ENCODE data around the gene LMF1.

- TF ChIP-seq CTCF (IDR thresholded peaks at IDR 0.05; ENCODE audit: low read depth, low read length, poor library complexity, severe bottlenecking) (no peak), EZH2phosphoT487 (IDR thresholded peaks at IDR 0.05; ENCODE audit: borderline replicate concordance, low read length) (no peak)
These were observed 4.5 kb upstream of the LMF1 start for GRCh38 chr16:975291-975690.

All from DOHH2 (cell line).